ENCODE results near the gene AGBL4. TPM values are rescaled to one million over a fixed set of nuclear protein-coding genes. Genes with fewer than 3 reads are reported as not detected.

Gene AGBL4
- total RNA-seq, 1 experiment from 2014 or later: not detected

DNA sequence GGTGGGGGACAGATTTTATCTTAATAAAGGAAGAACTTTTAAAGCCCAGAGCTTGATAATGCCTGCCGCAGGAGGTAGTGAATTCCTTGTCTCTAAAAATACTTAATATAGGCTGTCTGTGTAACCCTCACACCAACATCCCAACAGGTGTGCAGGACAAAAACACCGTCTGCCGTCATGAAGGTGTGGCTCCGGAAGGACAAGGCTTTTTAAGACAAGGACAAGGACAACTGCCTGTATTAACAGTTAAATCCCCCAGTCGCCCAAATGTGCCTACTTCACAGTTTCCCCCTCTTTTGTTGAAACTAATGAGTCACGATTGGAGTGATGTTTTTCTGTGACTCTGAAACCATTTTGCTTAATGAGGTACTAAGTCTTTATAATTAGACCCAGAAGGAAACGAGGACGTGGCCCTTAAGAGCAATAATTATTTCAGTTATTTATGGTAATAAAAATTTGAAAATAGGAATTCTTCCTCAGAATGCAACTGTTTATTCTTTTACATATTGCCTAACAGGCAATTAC is 1524.5 kb downstream of the AGBL4 start:
- H4K20me1 ChIP-seq (ENCODE audit: insufficient read depth): no peaks in the 10 kb centered on the region
- no peaks in the 10 kb centered on the region for H3K36me3 ChIP-seq (ENCODE audit: control insufficient read depth in 1 of 2, insufficient read depth in 2 of 2, low read length in 2 of 2)
- ChIA-PET CTCF (interaction anchor here (1.7 kb wide), 1 partner anchor 32 kb away, joined by 13 read pairs; no protein-coding TSS in a partner anchor), POLR2A (no interaction called here), RAD21 (ENCODE audit: low non-redundant PET in 1 of 2, low total read pairs in 2 of 2, uncharacterized antibody in 2 of 2, unreplicated experiment in 2 of 2) (no interaction called here)
- H3K4me2 ChIP-seq (ENCODE audit: low read length): no peak overlapping the region
- DNase-seq (ENCODE audit: low read depth, low spot score) (no peak), ATAC-seq (no peak)
- H3K9me2 ChIP-seq (ENCODE audit: insufficient read depth): no peaks in the 10 kb centered on the region
- H2AFZ ChIP-seq (ENCODE audit: low read depth, low read length, poor library complexity, severe bottlenecking): no peak overlapping the region
- no peaks in the 10 kb centered on the region for H3K79me2 ChIP-seq (ENCODE audit: insufficient read depth, low read length)
- no peak overlapping the region for H3K4me3 ChIP-seq (replicated peaks in 1 of 2; ENCODE audit: low read depth in 1 of 2, low read length in 2 of 2)
- H3K9me3 ChIP-seq (ENCODE audit: control insufficient read depth in 1 of 2, insufficient read depth in 1 of 2, low read depth in 1 of 2, low read length in 2 of 2): no peaks in the 10 kb centered on the region
- intact Hi-C loops (cut with micrococcal nuclease): loop anchor here (5.0 to 10.0 kb wide), 2 partner anchors 297 to 394 kb away; no protein-coding TSS in a partner anchor
- no peak overlapping the region for H3K9ac ChIP-seq (ENCODE audit: low read length)
- H3K27ac ChIP-seq (ENCODE audit: low read depth, low read length): no peak overlapping the region
- peaks cover 0 to 4% of the 10 kb centered on the region in 2 experiments; a peak in 2 of 4 replicates for H3K4me1 ChIP-seq (ENCODE audit: control insufficient read depth in 1 of 2, insufficient read depth in 2 of 2, low read length in 2 of 2)
- no peaks in the 10 kb centered on the region; the same call in 1 of the 2 replicates for H3K27me3 ChIP-seq (ENCODE audit: insufficient read depth, low read length)
- TF ChIP-seq EZH2 (IDR thresholded peaks at IDR 0.05) (no peak), TCF7L2 (IDR thresholded peaks at IDR 0.05; ENCODE audit: borderline replicate concordance, extremely low read depth, insufficient read depth, insufficient read length) (no peak), EZH2phosphoT487 (IDR thresholded peaks at IDR 0.05; ENCODE audit: borderline replicate concordance) (no peak), SIN3A (IDR thresholded peaks at IDR 0.05; ENCODE audit: low read depth) (no peak), REST (IDR thresholded peaks at IDR 0.05; ENCODE audit: low read depth) (no peak), POLR2AphosphoS5 (IDR thresholded peaks at IDR 0.05; ENCODE audit: low read depth, low read length) (no peak)
- BruUV-seq (replicated peaks): no TSS peak

Measured in HCT116 (cell line).